Smooth muscle cell (in vitro differentiated cells): Measurements from ENCODE around the gene C1QTNF12. TPM values are rescaled to one million over a fixed set of nuclear protein-coding genes. Genes with fewer than 3 reads are reported as not detected.

Source experiments
- DNase-seq: peaks from one replicate; lab custom pipeline; 2025; ENCODE audit not compliant: unreplicated experiment; lab: John Stamatoyannopoulos, UW
- H2AFZ ChIP-seq: fragments of 200-600 bp; sonication (generic); 2 replicates; pipeline ENCODE4 v1.6.0; 2016; ENCODE audit warnings: antibody characterized with exemption, low read depth, mild to moderate bottlenecking
- H3F3A ChIP-seq: fragments of 200-600 bp; sonication (generic); 2 replicates; pipeline ENCODE4 v1.6.0; 2017; ENCODE audit warnings: antibody characterized with exemption, low read depth
- H3K27ac ChIP-seq: fragments of 200-600 bp; sonication (generic); 2 replicates; pipeline ENCODE4 v1.5.1; 2016; ENCODE audit warnings: low read depth, mild to moderate bottlenecking
- H3K27me3 ChIP-seq: fragments of 200-600 bp; sonication (generic); 2 replicates; pipeline ENCODE4 v1.6.1; 2016; ENCODE audit warnings: low read depth, mild to moderate bottlenecking
- H3K36me3 ChIP-seq: fragments of 200-600 bp; sonication (generic); 2 replicates; pipeline ENCODE4 v1.5.1; 2016; ENCODE audit warnings: low read depth
- H3K4me1 ChIP-seq: fragments of 200-600 bp; sonication (generic); 2 replicates; pipeline ENCODE4 v1.5.1; 2016; ENCODE audit warnings: low read depth
- H3K4me2 ChIP-seq: fragments of 200-600 bp; sonication (generic); 2 replicates; pipeline ENCODE4 v1.6.0; 2016; ENCODE audit warnings: mild to moderate bottlenecking
- H3K4me3 ChIP-seq: fragments of 200-600 bp; sonication (generic); 2 replicates; pipeline ENCODE4 v1.5.1; 2016; ENCODE audit warnings: mild to moderate bottlenecking
- H3K79me2 ChIP-seq: fragments of 200-600 bp; sonication (generic); 2 replicates; pipeline ENCODE4 v1.6.0; 2016; ENCODE audit warnings: low read depth, mild to moderate bottlenecking
- H3K9ac ChIP-seq: fragments of 200-600 bp; sonication (generic); 2 replicates; pipeline ENCODE4 v1.6.0; 2016; ENCODE audit warnings: low read depth
- H3K9me3 ChIP-seq: fragments of 200-600 bp; sonication (generic); replicated peaks from 2 replicates; pipeline ENCODE4 v1.5.1; 2016; ENCODE audit warnings: low read depth
- H4K20me1 ChIP-seq: fragments of 200-600 bp; sonication (generic); 2 replicates; pipeline ENCODE4 v1.6.0; 2016; ENCODE audit warnings: low read depth
- CTCF ChIP-seq: fragments of 200-600 bp; sonication (generic); IDR thresholded peaks from 2 replicates; pipeline ENCODE4 v1.5.1; 2017; ENCODE audit warnings: borderline replicate concordance, mild to moderate bottlenecking, antibody characterized with exemption; ENCODE audit not compliant: insufficient read depth, poor library complexity, severe bottlenecking
- WGBS: methylation state at CpG from one replicate; pipeline ENCODE4 v1.1.7; 2016; ENCODE audit warnings: low lambda C conversion rate; 5-methylcytosine and 5-hydroxymethylcytosine counted together
- microRNA-seq: library from miRNA; unstranded; fragments of <30 nt; microRNA quantifications from one replicate; pipeline ENCODE4, GENCODE V29; 2016; ENCODE audit warnings: borderline number of aligned reads
- polyA plus RNA-seq: library from polyadenylated mRNA; unstranded; fragments of >200 nt; fragmentation: Nextera tagmentation; extraction: Ambion mirVana; gene quantifications from 2 replicates; pipeline ENCODE4 v1.2.1, GENCODE V29; 2016
- small RNA-seq: library from RNA; depleted of rRNA; stranded (forward); fragments of <200 nt; gene quantifications from one replicate; pipeline ENCODE3, GENCODE V24; 2014
- total RNA-seq: library from RNA; depleted of rRNA; stranded (reverse); fragments of >200 nt; gene quantifications from 2 replicates; pipeline ENCODE4 v1.2.3, GENCODE V29; 2014

Gene C1QTNF12
- total and polyA plus RNA-seq, 2 experiments from 2014 or later: 1.8 to 5.4 TPM

- H3K79me2 ChIP-seq: no peaks in the 10 kb centered on the region
- H2AFZ ChIP-seq: no peak overlapping the region
- no peaks in the 10 kb centered on the region for H3K36me3 ChIP-seq
- 80% methylated on average over 3 of the region's 3 CpGs for WGBS
- no peak overlapping the region for H3K27ac ChIP-seq
- TF ChIP-seq CTCF: no peak
- H3K9me3 ChIP-seq: no peaks in the 10 kb centered on the region
- no peaks in the 10 kb centered on the region for H3F3A ChIP-seq
- no peak overlapping the region for H3K4me2 ChIP-seq
- H3K27me3 ChIP-seq: no peaks in the 10 kb centered on the region
- H4K20me1 ChIP-seq: no peaks in the 10 kb centered on the region
- DNase-seq: no peak
- H3K4me3 ChIP-seq: no peak overlapping the region
- H3K9ac ChIP-seq: no peak overlapping the region
- H3K4me1 ChIP-seq: no peaks in the 10 kb centered on the region
These were observed 51.8 kb downstream of the C1QTNF12 start for GRCh38 chr1:1194723-1195122.

Small RNA genes lying within 50 kb of the gene (microRNA-seq; reads per million reads assigned to microRNA genes)
- 6.4 reads per million, percentile 4 among the genes with 10 or more reads in this experiment for gene MIR6726

Small RNA genes lying within 50 kb of the gene (small RNA-seq; reads per million reads assigned to genes)
- 0.21 reads per million for gene MIR6726

Other genes with a start within 250 kb of the C1QTNF12 start
- 33.8 and 57.0 TPM in 2 replicates for gene HES4, start 246.6 kb downstream of the C1QTNF12 start, total RNA-seq
- 72.0 and 82.1 TPM in 2 replicates for gene HES4, start 246.6 kb downstream of the C1QTNF12 start, polyA plus RNA-seq
- gene ISG15, start 233.2 kb downstream of the C1QTNF12 start, total RNA-seq: 49.1 and 109 TPM in 2 replicates
- gene ISG15, start 233.2 kb downstream of the C1QTNF12 start, polyA plus RNA-seq: 147 and 148 TPM in 2 replicates
- gene AGRN, start 226.6 kb downstream of the C1QTNF12 start, total RNA-seq: 24.7 and 28.9 TPM in 2 replicates
- gene AGRN, start 226.6 kb downstream of the C1QTNF12 start, polyA plus RNA-seq: 17.5 and 31.0 TPM in 2 replicates
- gene RNF223, start 172.4 kb downstream of the C1QTNF12 start, total RNA-seq: 0.81 and 4.3 TPM in 2 replicates
- 1.6 and 1.9 TPM in 2 replicates for gene RNF223, start 172.4 kb downstream of the C1QTNF12 start, polyA plus RNA-seq
- 9.3 and 24.5 TPM in 2 replicates for gene C1orf159, start 130.6 kb downstream of the C1QTNF12 start, total RNA-seq
- gene C1orf159, start 130.6 kb downstream of the C1QTNF12 start, polyA plus RNA-seq: 20.2 and 27.1 TPM in 2 replicates
- not detected in 2 replicates for gene TTLL10, start 72.8 kb downstream of the C1QTNF12 start, total RNA-seq
- 0.45 TPM in 1 of 2 replicates, not detected in the other for gene TTLL10, start 72.8 kb downstream of the C1QTNF12 start, polyA plus RNA-seq
- gene TNFRSF18, start 40.1 kb downstream of the C1QTNF12 start, total RNA-seq: 1.9 and 4.8 TPM in 2 replicates
- 12.2 and 15.8 TPM in 2 replicates for gene TNFRSF18, start 40.1 kb downstream of the C1QTNF12 start, polyA plus RNA-seq
- gene TNFRSF4, start 32.6 kb downstream of the C1QTNF12 start, total RNA-seq: 0.54 TPM in 1 of 2 replicates, not detected in the other
- gene TNFRSF4, start 32.6 kb downstream of the C1QTNF12 start, polyA plus RNA-seq: 0.79 TPM in 1 of 2 replicates, not detected in the other
- gene SDF4, start 14.7 kb downstream of the C1QTNF12 start, total RNA-seq: 75.0 and 94.9 TPM in 2 replicates
- gene SDF4, start 14.7 kb downstream of the C1QTNF12 start, polyA plus RNA-seq: 263 TPM in 2 replicates
- gene B3GALT6, start 14.5 kb downstream of the C1QTNF12 start, total RNA-seq: 12.9 and 15.0 TPM in 2 replicates
- 33.2 and 39.3 TPM in 2 replicates for gene B3GALT6, start 14.5 kb downstream of the C1QTNF12 start, polyA plus RNA-seq
- gene UBE2J2, start 27.1 kb upstream of the C1QTNF12 start, total RNA-seq: 20.5 and 30.2 TPM in 2 replicates
- gene UBE2J2, start 27.1 kb upstream of the C1QTNF12 start, polyA plus RNA-seq: 72.9 and 84.0 TPM in 2 replicates
- gene SCNN1D, start 33.7 kb upstream of the C1QTNF12 start, total RNA-seq: 2.0 and 6.7 TPM in 2 replicates
- gene SCNN1D, start 33.7 kb upstream of the C1QTNF12 start, polyA plus RNA-seq: 5.0 and 6.9 TPM in 2 replicates
- 29.9 and 33.7 TPM in 2 replicates for gene ACAP3, start 61.2 kb upstream of the C1QTNF12 start, total RNA-seq
- 63.9 and 72.6 TPM in 2 replicates for gene ACAP3, start 61.2 kb upstream of the C1QTNF12 start, polyA plus RNA-seq
- 16.7 and 23.6 TPM in 2 replicates for gene PUSL1, start 61.9 kb upstream of the C1QTNF12 start, total RNA-seq
- 31.4 and 34.1 TPM in 2 replicates for gene PUSL1, start 61.9 kb upstream of the C1QTNF12 start, polyA plus RNA-seq
- 48.5 and 49.3 TPM in 2 replicates for gene INTS11, start 77.9 kb upstream of the C1QTNF12 start, total RNA-seq
- 63.1 and 82.1 TPM in 2 replicates for gene INTS11, start 77.9 kb upstream of the C1QTNF12 start, polyA plus RNA-seq
- 13.8 and 16.2 TPM in 2 replicates for gene CPTP, start 78.1 kb upstream of the C1QTNF12 start, total RNA-seq
- gene CPTP, start 78.1 kb upstream of the C1QTNF12 start, polyA plus RNA-seq: 32.5 and 34.3 TPM in 2 replicates
- gene TAS1R3, start 84.6 kb upstream of the C1QTNF12 start, total RNA-seq: 0.18 and 0.36 TPM in 2 replicates
- 0.39 and 0.79 TPM in 2 replicates for gene TAS1R3, start 84.6 kb upstream of the C1QTNF12 start, polyA plus RNA-seq
- gene DVL1, start 102.7 kb upstream of the C1QTNF12 start, total RNA-seq: 28.5 and 37.8 TPM in 2 replicates
- 28.7 and 43.5 TPM in 2 replicates for gene DVL1, start 102.7 kb upstream of the C1QTNF12 start, polyA plus RNA-seq
- gene MXRA8, start 111.8 kb upstream of the C1QTNF12 start, total RNA-seq: 240 and 266 TPM in 2 replicates
- gene MXRA8, start 111.8 kb upstream of the C1QTNF12 start, polyA plus RNA-seq: 473 and 597 TPM in 2 replicates
- 60.1 and 81.8 TPM in 2 replicates for gene AURKAIP1, start 128.5 kb upstream of the C1QTNF12 start, total RNA-seq
- 214 and 245 TPM in 2 replicates for gene AURKAIP1, start 128.5 kb upstream of the C1QTNF12 start, polyA plus RNA-seq
- gene CCNL2, start 152.6 kb upstream of the C1QTNF12 start, total RNA-seq: 172 and 180 TPM in 2 replicates
- gene CCNL2, start 152.6 kb upstream of the C1QTNF12 start, polyA plus RNA-seq: 144 and 226 TPM in 2 replicates
- 99.0 and 99.6 TPM in 2 replicates for gene MRPL20, start 160.6 kb upstream of the C1QTNF12 start, total RNA-seq
- gene MRPL20, start 160.6 kb upstream of the C1QTNF12 start, polyA plus RNA-seq: 147 and 161 TPM in 2 replicates
- gene ANKRD65, start 174.6 kb upstream of the C1QTNF12 start, total RNA-seq: 5.3 and 10.1 TPM in 2 replicates
- gene ANKRD65, start 174.6 kb upstream of the C1QTNF12 start, polyA plus RNA-seq: 6.1 and 30.1 TPM in 2 replicates
- gene VWA1, start 189.0 kb upstream of the C1QTNF12 start, total RNA-seq: 25.1 and 29.5 TPM in 2 replicates
- gene VWA1, start 189.0 kb upstream of the C1QTNF12 start, polyA plus RNA-seq: 79.2 and 156 TPM in 2 replicates
- 0.09 and 0.40 TPM in 2 replicates for gene ATAD3C, start 203.0 kb upstream of the C1QTNF12 start, total RNA-seq
- gene ATAD3C, start 203.0 kb upstream of the C1QTNF12 start, polyA plus RNA-seq: 0.86 and 2.6 TPM in 2 replicates
- gene ATAD3B, start 225.0 kb upstream of the C1QTNF12 start, total RNA-seq: 6.7 and 8.6 TPM in 2 replicates
- 20.2 and 27.4 TPM in 2 replicates for gene ATAD3B, start 225.0 kb upstream of the C1QTNF12 start, polyA plus RNA-seq